Measurements from ENCODE around the gene RPTOR. TPM values are rescaled to one million over a fixed set of nuclear protein-coding genes. Genes with fewer than 3 reads are reported as not detected.
"Not testable (repeated sequence)": the region's sequence is repeated elsewhere in the genome, so short reads cannot be mapped to it uniquely, and the experiment has no call there.

The RPTOR gene
- total RNA-seq, 2 experiments from 2014 or later, result 45.3 to 49.1 TPM

- no peaks in the 10 kb centered on the region for H3K36me3 Mint-ChIP-seq (ENCODE audit: low read depth)
- no peaks in the 10 kb centered on the region for H3K9me3 Mint-ChIP-seq
- ChIA-PET CTCF (interaction anchor here (0.7 to 1.7 kb wide), 3 partner anchors 10 to 327 kb away, joined by 3 to 5 read pairs (median 3); no protein-coding TSS in a partner anchor), POLR2A (interaction anchor here (0.7 kb wide), 1 partner anchor 69 kb away, joined by 3 read pairs; no protein-coding TSS in a partner anchor)
- ATAC-seq (no peak), DNase-seq (no peak)
- H3K4me3 Mint-ChIP-seq, result no peak overlapping the region
- H3K4me1 Mint-ChIP-seq (ENCODE audit: low read depth), result no peaks in the 10 kb centered on the region
- H3K27me3 Mint-ChIP-seq, result peaks cover 10% of the 10 kb centered on the region
- TF ChIP-seq, protein P1, sequence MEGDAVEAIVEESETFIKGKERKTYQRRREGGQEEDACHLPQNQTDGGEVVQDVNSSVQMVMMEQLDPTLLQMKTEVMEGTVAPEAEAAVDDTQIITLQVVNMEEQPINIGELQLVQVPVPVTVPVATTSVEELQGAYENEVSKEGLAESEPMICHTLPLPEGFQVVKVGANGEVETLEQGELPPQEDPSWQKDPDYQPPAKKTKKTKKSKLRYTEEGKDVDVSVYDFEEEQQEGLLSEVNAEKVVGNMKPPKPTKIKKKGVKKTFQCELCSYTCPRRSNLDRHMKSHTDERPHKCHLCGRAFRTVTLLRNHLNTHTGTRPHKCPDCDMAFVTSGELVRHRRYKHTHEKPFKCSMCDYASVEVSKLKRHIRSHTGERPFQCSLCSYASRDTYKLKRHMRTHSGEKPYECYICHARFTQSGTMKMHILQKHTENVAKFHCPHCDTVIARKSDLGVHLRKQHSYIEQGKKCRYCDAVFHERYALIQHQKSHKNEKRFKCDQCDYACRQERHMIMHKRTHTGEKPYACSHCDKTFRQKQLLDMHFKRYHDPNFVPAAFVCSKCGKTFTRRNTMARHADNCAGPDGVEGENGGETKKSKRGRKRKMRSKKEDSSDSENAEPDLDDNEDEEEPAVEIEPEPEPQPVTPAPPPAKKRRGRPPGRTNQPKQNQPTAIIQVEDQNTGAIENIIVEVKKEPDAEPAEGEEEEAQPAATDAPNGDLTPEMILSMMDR (IDR thresholded peaks at IDR 0.05), result no peak
- intact Hi-C loops (cut with micrococcal nuclease), result no loop called here
- no peak overlapping the region for H3K27ac Mint-ChIP-seq
These were observed 14.7 kb upstream of the RPTOR start for GRCh38 chr17:80529904-80530292.

DNA sequence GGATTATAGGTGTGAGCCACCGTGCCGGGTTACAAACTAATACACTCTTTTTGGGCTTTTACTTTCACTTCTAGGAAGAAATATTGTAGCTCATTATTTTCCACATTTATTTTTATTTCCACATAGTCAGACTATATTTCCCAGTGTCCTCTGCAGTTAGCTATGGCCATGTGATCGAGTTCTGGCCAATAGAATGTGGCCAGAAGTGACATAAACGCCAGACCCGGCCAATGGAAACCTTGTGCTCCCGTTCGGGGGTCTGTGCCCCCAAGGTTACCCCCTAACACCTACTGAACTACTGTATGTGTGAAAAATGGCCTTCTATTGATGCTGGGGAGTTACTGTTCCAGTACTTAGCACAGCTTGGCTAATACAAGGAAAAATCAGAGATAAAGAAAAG lies 13.2 kb upstream of the RPTOR start:
- H3K4me1 Mint-ChIP-seq (ENCODE audit: low read depth), result no peaks in the 10 kb centered on the region

DNA sequence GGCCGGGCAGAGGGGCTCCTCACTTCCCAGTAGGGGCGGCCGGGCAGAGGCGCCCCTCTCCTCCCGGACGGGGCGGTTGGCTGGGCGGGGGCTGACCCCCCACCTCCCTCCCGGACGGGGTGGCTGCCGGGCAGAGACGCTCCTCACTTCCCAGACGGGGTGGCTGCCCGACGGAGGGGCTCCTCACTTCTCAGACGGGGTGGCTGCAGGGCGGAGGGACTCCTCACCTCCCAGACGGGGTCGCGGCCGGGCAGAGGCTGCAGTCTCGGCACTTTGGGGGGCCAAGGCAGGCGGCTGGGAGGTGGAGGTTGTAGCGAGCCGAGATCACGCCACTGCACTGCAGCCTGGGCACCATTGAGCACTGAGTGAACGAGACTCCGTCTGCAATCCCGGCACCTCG lies 7.3 kb upstream of the RPTOR start:
- H3K4me3 Mint-ChIP-seq; H3K27me3 Mint-ChIP-seq; H3K4me1 Mint-ChIP-seq (ENCODE audit: low read depth); H3K9me3 Mint-ChIP-seq; CTCF ChIA-PET; H3K36me3 Mint-ChIP-seq (ENCODE audit: low read depth); ATAC-seq; H3K27ac Mint-ChIP-seq; POLR2A ChIA-PET; DNase-seq; intact Hi-C loops (cut with micrococcal nuclease): not testable (repeated sequence)

More for the DNA sequence above, 13.2 kb upstream of the RPTOR start:
- POLR2A ChIA-PET, result no interaction called here
- H3K36me3 Mint-ChIP-seq (ENCODE audit: low read depth), result no peaks in the 10 kb centered on the region
- peaks cover 8% of the 10 kb centered on the region for H3K27me3 Mint-ChIP-seq
- no peak overlapping the region for H3K4me3 Mint-ChIP-seq
- ATAC-seq, result no peak
- no peak overlapping the region for H3K27ac Mint-ChIP-seq
- TF ChIP-seq, protein P1 (IDR thresholded peaks at IDR 0.05), result no peak
- no peaks in the 10 kb centered on the region for H3K9me3 Mint-ChIP-seq
- DNase-seq, result no peak
- intact Hi-C loops (cut with micrococcal nuclease), result no loop called here
- CTCF ChIA-PET, result no interaction called here

DNA sequence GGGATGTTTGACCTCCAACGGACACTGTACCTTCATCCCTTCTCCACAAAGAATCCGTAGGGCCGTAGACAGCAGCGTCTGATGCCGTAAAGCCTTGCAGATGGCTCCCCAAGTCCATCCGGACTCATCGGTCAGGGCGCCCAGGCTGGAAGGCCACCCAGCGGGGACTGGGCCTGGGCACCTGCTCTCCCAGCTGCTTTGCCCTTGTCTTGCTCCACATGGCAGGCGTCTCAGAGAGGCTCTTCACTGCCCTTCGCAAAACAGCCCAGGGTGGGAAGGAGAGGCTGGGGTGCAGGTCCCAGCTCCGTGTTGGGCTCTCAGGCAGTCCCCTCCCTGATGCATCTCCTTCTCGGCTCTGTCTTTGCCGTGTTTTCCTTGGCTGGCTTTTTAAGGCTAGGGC lies 6.2 kb upstream of the RPTOR start:
- TF ChIP-seq, protein P1 (IDR thresholded peaks at IDR 0.05), result no peak
- ATAC-seq (no peak), DNase-seq (no peak)
- Mint-ChIP-seq H3K9me3 (no peaks in the 10 kb centered on the region), H3K36me3 (ENCODE audit: low read depth) (no peaks in the 10 kb centered on the region), H3K27ac (no peak overlapping the region), H3K27me3 (peaks cover 6% of the 10 kb centered on the region), H3K4me1 (ENCODE audit: low read depth) (peaks cover 7% of the 10 kb centered on the region), H3K4me3 (no peak overlapping the region)
- POLR2A ChIA-PET, result no interaction called here
- CTCF ChIA-PET, result interaction anchor here (1.3 kb wide), 1 partner anchor 37 kb away, joined by 3 read pairs; no protein-coding TSS in a partner anchor
- intact Hi-C loops (cut with micrococcal nuclease), result no loop called here

DNA sequence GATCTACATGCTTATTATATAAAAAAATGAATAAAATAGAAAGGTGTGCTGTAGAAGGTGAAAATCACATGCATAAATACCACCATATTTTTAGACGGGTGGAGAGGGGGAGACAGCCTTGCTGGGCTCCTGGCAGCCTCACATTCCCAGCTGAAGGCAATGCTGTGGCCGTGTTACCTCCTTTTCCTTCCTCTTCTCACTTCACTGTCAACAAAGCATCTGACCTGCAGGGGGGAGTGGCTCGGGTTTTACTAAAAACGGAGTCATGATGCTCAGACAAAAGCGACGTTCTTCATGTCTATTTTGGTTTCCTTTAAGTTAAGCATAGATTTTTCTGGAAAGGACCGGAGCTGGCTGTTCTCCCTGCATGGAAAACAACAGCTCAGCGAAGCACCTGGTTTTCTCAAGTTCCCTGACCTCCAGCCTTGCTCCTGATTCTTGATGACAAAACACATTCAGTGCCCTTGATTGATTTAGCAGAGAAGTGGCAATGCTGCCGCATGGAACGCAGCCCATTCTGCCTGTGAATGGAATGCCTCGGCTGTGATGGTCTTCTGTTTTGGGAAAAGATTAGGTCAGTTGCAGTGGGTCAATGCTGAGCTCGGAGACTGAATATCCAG lies 5.5 kb upstream of the RPTOR start:
- DNase-seq, result peak; percentile 32
- intact Hi-C loops (cut with micrococcal nuclease), result no loop called here

More for the DNA sequence above, 5.5 kb upstream of the RPTOR start:
- H3K27me3 Mint-ChIP-seq, result peaks cover 6% of the 10 kb centered on the region
- H3K4me1 Mint-ChIP-seq (ENCODE audit: low read depth), result peaks cover 7% of the 10 kb centered on the region
- CTCF ChIA-PET, result interaction anchor here (1.3 kb wide), 1 partner anchor 37 kb away, joined by 3 read pairs; no protein-coding TSS in a partner anchor
- H3K27ac Mint-ChIP-seq, result no peak overlapping the region
- H3K36me3 Mint-ChIP-seq (ENCODE audit: low read depth), result no peaks in the 10 kb centered on the region
- H3K4me3 Mint-ChIP-seq, result no peak overlapping the region
- no peak for ATAC-seq
- H3K9me3 Mint-ChIP-seq, result no peaks in the 10 kb centered on the region
- TF ChIP-seq, protein P1 (IDR thresholded peaks at IDR 0.05), result no peak
- POLR2A ChIA-PET, result no interaction called here

Data from activated CD8-positive, alpha-beta T cell treated with anti-CD3 and anti-CD28 coated beads for 36 hours (primary cell).